A204.1 (cell line): ENCODE results near the gene CNOT1.
"Not testable (repeated sequence)": the region's sequence is repeated elsewhere in the genome, so short reads cannot be mapped to it uniquely, and the experiment has no call there.

Experiments
- FAIRE-seq: peaks from 2 replicates; lab custom pipeline; 2012; peaks lifted over from hg19 to GRCh38; lab: Jason Lieb, UNC

The CNOT1 gene

GRCh38 chr16:58629733-58630640 lies at the start of gene CNOT1:
CNOT1 (minus strand) TSS chr16:58629826; CDS start chr16:58599337, 30,489 bp downstream.
- FAIRE-seq = peak; percentile 98

- no peak for FAIRE-seq
Measured at GRCh38 chr16:58678716-58679115, 49.1 kb upstream of the CNOT1 start.

GRCh38 chr16:58678269-58678668 lies 48.6 kb upstream of the CNOT1 start:
- no peak for FAIRE-seq

- no peak for FAIRE-seq
Measured at GRCh38 chr16:58670946-58671583, 41.4 kb upstream of the CNOT1 start.

GRCh38 chr16:58670177-58670576 lies 40.6 kb upstream of the CNOT1 start:
- FAIRE-seq = no peak

- FAIRE-seq = no peak
Measured at GRCh38 chr16:58665200-58665599, 35.6 kb upstream of the CNOT1 start.

- peak; percentile 96 for FAIRE-seq
Measured at GRCh38 chr16:58661199-58661830, 31.7 kb upstream of the CNOT1 start.

GRCh38 chr16:58659911-58660310 lies 30.3 kb upstream of the CNOT1 start:
- FAIRE-seq = not testable (repeated sequence)

- FAIRE-seq = no peak
Measured at GRCh38 chr16:58658796-58659211, 29.2 kb upstream of the CNOT1 start.

GRCh38 chr16:58656899-58657298 lies 27.3 kb upstream of the CNOT1 start:
- FAIRE-seq = no peak

GRCh38 chr16:58655215-58655596 lies 25.6 kb upstream of the CNOT1 start:
- no peak for FAIRE-seq

- FAIRE-seq = no peak
Measured at GRCh38 chr16:58654560-58655214, 25.1 kb upstream of the CNOT1 start.

GRCh38 chr16:58652741-58653140 lies 23.1 kb upstream of the CNOT1 start:
- no peak for FAIRE-seq

GRCh38 chr16:58651965-58652348 lies 22.3 kb upstream of the CNOT1 start:
- no peak for FAIRE-seq

GRCh38 chr16:58649707-58650106 lies 20.1 kb upstream of the CNOT1 start:
- no peak for FAIRE-seq

GRCh38 chr16:58647107-58647506 lies 17.5 kb upstream of the CNOT1 start:
- no peak for FAIRE-seq

- FAIRE-seq = no peak
Measured at GRCh38 chr16:58644765-58645487, 15.3 kb upstream of the CNOT1 start.

- FAIRE-seq = no peak
Measured at GRCh38 chr16:58644108-58644507, 14.5 kb upstream of the CNOT1 start.

GRCh38 chr16:58640949-58641348 lies 11.3 kb upstream of the CNOT1 start:
- no peak for FAIRE-seq

- no peak for FAIRE-seq
Measured at GRCh38 chr16:58639836-58640235, 10.2 kb upstream of the CNOT1 start.

- FAIRE-seq = no peak
Measured at GRCh38 chr16:58639230-58639629, 9.6 kb upstream of the CNOT1 start.
